Measurements from ENCODE around the gene CTDSPL.

Gene CTDSPL

GRCh38 chr3:37910671-37911400 is 49.2 kb downstream of the CTDSPL start:
- in situ Hi-C loops (cut with MboI; ENCODE audit: low sequenced_read_pairs) = no loop called here

- in situ Hi-C loops (cut with MboI; ENCODE audit: low sequenced_read_pairs) = no loop called here
Observed at GRCh38 chr3:37912052-37912733, 50.5 kb downstream of the CTDSPL start.

- in situ Hi-C loops (cut with MboI; ENCODE audit: low sequenced_read_pairs) = no loop called here
Observed at GRCh38 chr3:37913522-37913921, 51.8 kb downstream of the CTDSPL start.

- in situ Hi-C loops (cut with MboI; ENCODE audit: low sequenced_read_pairs) = no loop called here
Observed at GRCh38 chr3:37916685-37917084, 55.0 kb downstream of the CTDSPL start.

GRCh38 chr3:37918627-37919026 is 56.9 kb downstream of the CTDSPL start:
- in situ Hi-C loops (cut with MboI; ENCODE audit: low sequenced_read_pairs) = no loop called here

- in situ Hi-C loops (cut with MboI; ENCODE audit: low sequenced_read_pairs) = no loop called here
Observed at GRCh38 chr3:37920156-37920699, 58.5 kb downstream of the CTDSPL start.

- in situ Hi-C loops (cut with MboI; ENCODE audit: low sequenced_read_pairs) = no loop called here
Observed at GRCh38 chr3:37921025-37921424, 59.3 kb downstream of the CTDSPL start.

GRCh38 chr3:37922721-37923568 is 61.3 kb downstream of the CTDSPL start:
- in situ Hi-C loops (cut with MboI; ENCODE audit: low sequenced_read_pairs) = no loop called here

GRCh38 chr3:37923569-37924040 is 61.9 kb downstream of the CTDSPL start:
- in situ Hi-C loops (cut with MboI; ENCODE audit: low sequenced_read_pairs) = no loop called here

- in situ Hi-C loops (cut with MboI; ENCODE audit: low sequenced_read_pairs) = no loop called here
Observed at GRCh38 chr3:37924453-37924852, 62.8 kb downstream of the CTDSPL start.

- in situ Hi-C loops (cut with MboI; ENCODE audit: low sequenced_read_pairs) = no loop called here
Observed at GRCh38 chr3:37925157-37925556, 63.5 kb downstream of the CTDSPL start.

GRCh38 chr3:37926611-37927010 is 64.9 kb downstream of the CTDSPL start:
- in situ Hi-C loops (cut with MboI; ENCODE audit: low sequenced_read_pairs) = no loop called here

- in situ Hi-C loops (cut with MboI; ENCODE audit: low sequenced_read_pairs) = no loop called here
Observed at GRCh38 chr3:37930495-37930894, 68.8 kb downstream of the CTDSPL start.

GRCh38 chr3:37932505-37932904 is 70.8 kb downstream of the CTDSPL start:
- in situ Hi-C loops (cut with MboI; ENCODE audit: low sequenced_read_pairs) = no loop called here

GRCh38 chr3:37934631-37935289 is 73.1 kb downstream of the CTDSPL start:
- in situ Hi-C loops (cut with MboI; ENCODE audit: low sequenced_read_pairs) = no loop called here

GRCh38 chr3:37935290-37935668 is 73.6 kb downstream of the CTDSPL start:
- in situ Hi-C loops (cut with MboI; ENCODE audit: low sequenced_read_pairs) = no loop called here

GRCh38 chr3:37935756-37936666 is 74.3 kb downstream of the CTDSPL start:
- in situ Hi-C loops (cut with MboI; ENCODE audit: low sequenced_read_pairs) = no loop called here

GRCh38 chr3:37937156-37937555 is 75.5 kb downstream of the CTDSPL start:
- in situ Hi-C loops (cut with MboI; ENCODE audit: low sequenced_read_pairs) = no loop called here

- in situ Hi-C loops (cut with MboI; ENCODE audit: low sequenced_read_pairs) = no loop called here
Observed at GRCh38 chr3:37938011-37938410, 76.3 kb downstream of the CTDSPL start.
